ENCODE measurements around the gene BMPR1B.

The BMPR1B gene

GRCh38 chr4:94757192-94758140 lies at the start of gene BMPR1B:
Gene BMPR1B (plus strand): TSS chr4:94757955. CDS start chr4:95104425, 346,470 bp downstream.
- no peak for DNase-seq

- no peak for DNase-seq
Observed at GRCh38 chr4:94711635-94712034, 46.1 kb upstream of the BMPR1B start.

- no peak for DNase-seq
Observed at GRCh38 chr4:94714365-94715160, 43.2 kb upstream of the BMPR1B start.

GRCh38 chr4:94715726-94716125 lies 42.0 kb upstream of the BMPR1B start:
- no peak for DNase-seq

GRCh38 chr4:94721310-94721709 lies 36.4 kb upstream of the BMPR1B start:
- DNase-seq = no peak

GRCh38 chr4:94722270-94722669 lies 35.5 kb upstream of the BMPR1B start:
- DNase-seq = no peak

- DNase-seq = no peak
Observed at GRCh38 chr4:94722748-94723147, 35.0 kb upstream of the BMPR1B start.

- no peak for DNase-seq
Observed at GRCh38 chr4:94724016-94724790, 33.6 kb upstream of the BMPR1B start.

- DNase-seq = no peak
Observed at GRCh38 chr4:94726524-94727123, 31.1 kb upstream of the BMPR1B start.

- no peak for DNase-seq
Observed at GRCh38 chr4:94728056-94728766, 29.5 kb upstream of the BMPR1B start.

- no peak for DNase-seq
Observed at GRCh38 chr4:94732358-94732698, 25.4 kb upstream of the BMPR1B start.

- no peak for DNase-seq
Observed at GRCh38 chr4:94739741-94740140, 18.0 kb upstream of the BMPR1B start.

- no peak for DNase-seq
Observed at GRCh38 chr4:94741304-94741703, 16.5 kb upstream of the BMPR1B start.

GRCh38 chr4:94743838-94744237 lies 13.9 kb upstream of the BMPR1B start:
- DNase-seq = no peak

- no peak for DNase-seq
Observed at GRCh38 chr4:94744850-94745249, 12.9 kb upstream of the BMPR1B start.

GRCh38 chr4:94746746-94747145 lies 11.0 kb upstream of the BMPR1B start:
- DNase-seq = no peak

- DNase-seq = no peak
Observed at GRCh38 chr4:94758141-94758699, 465 bp downstream of the BMPR1B start.

GRCh38 chr4:94758700-94759399 lies 1.1 kb downstream of the BMPR1B start:
- no peak for DNase-seq

- no peak for DNase-seq
Observed at GRCh38 chr4:94759767-94760211, 2.0 kb downstream of the BMPR1B start.

GRCh38 chr4:94762326-94762725 lies 4.6 kb downstream of the BMPR1B start:
- no peak for DNase-seq

GRCh38 chr4:94763005-94763404 lies 5.2 kb downstream of the BMPR1B start:
- DNase-seq = no peak

Measured in GF-D8 (cell line).